Activated T-helper 1 cell treated with anti-CD3 and anti-CD28 coated beads, Interleukin-2, amount 50 U/mL, for 16 hours (primary cell): Measurements from ENCODE around the gene RND1.

Experiments
- DNase-seq, 2 donors: peaks; one replicate each; pipeline ENCODE4 v3.0.0-alpha.2; 2020; ENCODE audit warnings: low read depth in 1 of 2, low spot score in 1 of 2

RND1 gene

GRCh38 chr12:48811437-48812090 is 54.1 kb downstream of the RND1 start:
- DNase-seq: no peak

- no peak for DNase-seq
These were observed 54.7 kb downstream of the RND1 start for GRCh38 chr12:48810903-48811431.

DNA sequence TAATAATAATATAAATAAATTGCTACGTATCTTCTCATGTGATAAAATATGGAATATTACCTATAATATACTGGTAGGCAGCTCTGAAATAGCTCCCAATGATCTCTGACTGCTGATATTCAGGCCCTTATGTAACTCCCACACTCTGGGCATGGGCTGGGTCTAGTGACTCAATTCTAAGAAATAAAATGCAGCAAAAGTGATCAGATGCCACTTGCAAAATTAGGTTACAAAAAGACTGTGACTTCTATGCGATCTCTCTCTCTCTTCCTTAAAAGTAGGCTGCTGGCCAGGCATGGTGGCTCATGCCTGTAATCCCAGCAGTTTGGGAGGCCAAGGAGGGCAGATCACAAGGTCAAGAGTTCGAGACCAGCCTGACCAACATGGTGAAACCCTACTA is 57.7 kb downstream of the RND1 start:
- DNase-seq: no peak
